SK-N-SH (cell line): ENCODE data around the gene RMI2. TPM values are rescaled to one million over a fixed set of nuclear protein-coding genes. Genes with fewer than 3 reads are reported as not detected.

Experiments
- CTCF ChIA-PET: fragments of 300-600, 350-600 bp; formaldehyde crosslinking; extraction: SDS; loops from one replicate; lab custom pipeline; 2021; lab: Yijun Ruan, JAX
- POLR2A ChIA-PET: fragments of 350-600 bp; sonication (Branson Sonifier 250); formaldehyde crosslinking; extraction: SDS; loops from one replicate; lab custom pipeline; 2020; ENCODE audit warnings: antibody characterized with exemption, inconsistent platforms; lab: Yijun Ruan, JAX
- DNase-seq: peaks from one replicate; pipeline ENCODE4 v3.0.0; 2012
- H2AFZ ChIP-seq: fragments of 200-600 bp; sonication (generic); 2 replicates; pipeline ENCODE4 v1.8.1; 2016; ENCODE audit warnings: antibody characterized with exemption, mild to moderate bottlenecking, low read depth
- H3F3A ChIP-seq: fragments of 200-600 bp; sonication (generic); replicated peaks from 2 replicates; pipeline ENCODE3; 2016; ENCODE audit warnings: antibody characterized with exemption, mild to moderate bottlenecking; ENCODE audit not compliant: insufficient read depth
- H3K27ac ChIP-seq, 2 experiments: fragments of 200-500 bp in 1 of 2; fragments of 200-600 bp in 1 of 2; sonication (Bioruptor generic) in 1 of 2; sonication (generic), shearing (Covaris generic) in 1 of 2; 2 replicates each; pipeline versions ENCODE4 v1.5.1 to v1.6.1; 2014 to 2016; ENCODE audit warnings: low read depth in 2 of 2, inconsistent platforms in 1 of 2, low read length in 1 of 2, mild to moderate bottlenecking in 1 of 2, mixed read lengths in 1 of 2
- H3K27me3 ChIP-seq: fragments of 200-600 bp; sonication (generic), shearing (Covaris generic); 2 replicates; pipeline ENCODE4 v1.6.1; 2016; ENCODE audit warnings: mixed run types; ENCODE audit not compliant: insufficient read depth
- H3K36me3 ChIP-seq, 2 experiments: fragments of 200-500 bp in 1 of 2; fragments of 200-600 bp in 1 of 2; sonication (Bioruptor generic) in 1 of 2; sonication (generic) in 1 of 2; replicated peaks in 1 of 2; 2 replicates each; pipeline versions ENCODE3 to v1.5.1; 2014 to 2016; ENCODE audit warnings: low read length in 1 of 2, mild to moderate bottlenecking in 1 of 2; ENCODE audit not compliant: insufficient read depth in 2 of 2, control insufficient read depth in 1 of 2
- H3K4me1 ChIP-seq, 2 experiments: fragments of 200-500 bp in 1 of 2; fragments of 200-600 bp in 1 of 2; sonication (Bioruptor generic) in 1 of 2; sonication (generic), shearing (Covaris generic) in 1 of 2; 2 replicates each; pipeline versions ENCODE4 v1.5.1 to v1.6.1; 2014 to 2016; ENCODE audit warnings: low read depth in 1 of 2, low read length in 1 of 2, mixed run types in 1 of 2; ENCODE audit not compliant: insufficient read depth in 2 of 2, control insufficient read depth in 1 of 2
- H3K4me2 ChIP-seq: fragments of 200-600 bp; sonication (generic), shearing (Covaris generic); 2 replicates; pipeline ENCODE4 v1.6.1; 2017; ENCODE audit warnings: mixed run types
- H3K4me3 ChIP-seq, 2 experiments: fragments of 200-500 bp in 1 of 2; fragments of 200-600 bp in 1 of 2; sonication (Bioruptor generic) in 1 of 2; sonication (generic), shearing (Covaris generic) in 1 of 2; 2 replicates each; pipeline versions ENCODE4 v1.5.1 to v1.8.1; 2014 to 2016; ENCODE audit warnings: low read depth in 2 of 2, inconsistent platforms in 1 of 2, low read length in 1 of 2, mild to moderate bottlenecking in 1 of 2, mixed read lengths in 1 of 2, moderate library complexity in 1 of 2
- H3K79me2 ChIP-seq: fragments of 200-600 bp; sonication (generic); 2 replicates; pipeline ENCODE4 v1.8.1; 2017; ENCODE audit warnings: mild to moderate bottlenecking; ENCODE audit not compliant: insufficient read depth
- H3K9ac ChIP-seq: fragments of 200-600 bp; sonication (generic); 2 replicates; pipeline ENCODE4 v1.6.1; 2017; ENCODE audit warnings: mixed run types
- H3K9me2 ChIP-seq: fragments of 200-600 bp; sonication (generic); 2 replicates; pipeline ENCODE4 v1.6.1; 2017; ENCODE audit warnings: mixed run types
- H3K9me3 ChIP-seq: fragments of 200-600 bp; sonication (generic); 2 replicates; pipeline ENCODE4 v1.6.1; 2017; ENCODE audit warnings: mixed run types, mild to moderate bottlenecking, moderate library complexity
- H4K20me1 ChIP-seq: fragments of 200-600 bp; sonication (generic); 2 replicates; pipeline ENCODE4 v1.6.1; 2017; ENCODE audit warnings: mild to moderate bottlenecking, mixed run types; ENCODE audit not compliant: insufficient read depth
- CTCF ChIP-seq: fragments of 200-600 bp; sonication (generic); IDR thresholded peaks from 2 replicates; pipeline ENCODE4 v1.6.1; 2017; ENCODE audit warnings: antibody characterized with exemption, mild to moderate bottlenecking, moderate library complexity
- ELF1 ChIP-seq: IDR thresholded peaks from 2 replicates; pipeline ENCODE4 v1.4.0; 2012
- EZH2phosphoT487 ChIP-seq: fragments of 200-600 bp; sonication (generic); IDR thresholded peaks from 2 replicates; pipeline ENCODE4 v1.6.1; 2017; ENCODE audit warnings: low read depth, mixed run types, mild to moderate bottlenecking, antibody characterized with exemption, moderate library complexity, borderline replicate concordance
- RAD21 ChIP-seq: IDR thresholded peaks from 2 replicates; pipeline ENCODE4 v1.6.1; 2012; ENCODE audit warnings: mild to moderate bottlenecking, low read length
- RCOR1 ChIP-seq: fragments of 150-350 bp; IDR thresholded peaks from 2 replicates; pipeline ENCODE4 v1.6.1; 2017; ENCODE audit warnings: antibody characterized with exemption, low read length
- REST ChIP-seq: IDR thresholded peaks from 2 replicates; pipeline ENCODE4 v1.6.1; 2012; ENCODE audit warnings: mild to moderate bottlenecking, low read depth, low read length, moderate library complexity
- RXRA ChIP-seq: IDR thresholded peaks from 2 replicates; pipeline ENCODE4 v1.4.0; 2012; ENCODE audit warnings: low read depth, mild to moderate bottlenecking, borderline replicate concordance
- USF1 ChIP-seq: IDR thresholded peaks from 2 replicates; pipeline ENCODE4 v1.4.0; 2012; ENCODE audit warnings: low read depth, borderline replicate concordance
- WGBS: methylation state at CpG from one replicate; pipeline ENCODE4 v1.1.6; 2017; ENCODE audit warnings: low lambda C conversion rate; 5-methylcytosine and 5-hydroxymethylcytosine counted together
- polyA plus RNA-seq, 3 experiments: library from polyadenylated mRNA; depleted of rRNA; stranded (reverse); fragments of >200 nt; gene quantifications; 2 replicates each; pipeline ENCODE4 v1.2.3, GENCODE V29; 2012

The RMI2 gene
- polyA plus RNA-seq, 1 of the 3 experiments (the other 2 are of a cell fraction), result 8.5 TPM

- no peak for TF ChIP-seq REST
Measured at GRCh38 chr16:11394593-11394960, 49.3 kb downstream of the RMI2 start (continued).

GRCh38 chr16:11395008-11395948 lies 50.0 kb downstream of the RMI2 start:
- H3K4me1 ChIP-seq, result peaks cover 0 to 21% of the 10 kb centered on the region in 2 experiments; a peak in 1 of 4 replicates
- H3K9ac ChIP-seq, result no peak overlapping the region
- peak; percentile 29 for DNase-seq
- ChIA-PET CTCF (interaction anchor here (0.6 to 8.6 kb wide), 79 partner anchors 11 to 673 kb away, joined by 3 to 107 read pairs (median 4); partner anchors contain the start of genes LITAF, RSL1D1 and ZC3H7A), POLR2A (no interaction called here)
- H3K27ac ChIP-seq, result no peak overlapping the region
- WGBS, result 48% methylated on average over 11 of the region's 22 CpGs
- H3K27me3 ChIP-seq, result no peaks in the 10 kb centered on the region
- no peaks in the 10 kb centered on the region for H4K20me1 ChIP-seq
- no peak overlapping the region for H3K4me2 ChIP-seq
- no peaks in the 10 kb centered on the region for H3K79me2 ChIP-seq
- H2AFZ ChIP-seq, result no peak overlapping the region
- no peaks in the 10 kb centered on the region for H3F3A ChIP-seq
- TF ChIP-seq RCOR1 (no peak), CTCF (0 out of 2 replicates have a peak, but pooled peaks have one; percentile 6), EZH2phosphoT487 (no peak), ELF1 (no peak), USF1 (no peak), RAD21 (no peak), RXRA (no peak)
- H3K36me3 ChIP-seq, result no peaks in the 10 kb centered on the region
- H3K9me3 ChIP-seq, result no peaks in the 10 kb centered on the region
- no peaks in the 10 kb centered on the region for H3K9me2 ChIP-seq
- H3K4me3 ChIP-seq, result no peak overlapping the region
